ENCODE results near the gene IL36B.

IL36B gene

GRCh38 chr2:112993831-112994230 is 58.8 kb downstream of the IL36B start:
- Histone ChIP-seq H3K4ac (ENCODE audit: low read depth in 1 of 2, low read length in 2 of 2) (no peak overlapping the region), H3K36me3 (ENCODE audit: control insufficient read depth in 1 of 2, insufficient read depth in 2 of 2, low read depth in 1 of 2, low read length in 2 of 2) (no peaks in the 10 kb centered on the region), H3K4me2 (ENCODE audit: low read length, poor library complexity, severe bottlenecking) (no peak overlapping the region), H2BK12ac (ENCODE audit: low read length in 2 of 2) (no peak overlapping the region), H3K27ac (ENCODE audit: low read length, poor library complexity, severe bottlenecking) (no peak overlapping the region), H3K79me1 (replicated peaks; ENCODE audit: low read length, poor library complexity, severe bottlenecking) (no peaks in the 10 kb centered on the region), H3K23ac (ENCODE audit: low read length in 2 of 2) (no peak overlapping the region), H4K8ac (ENCODE audit: low read length) (no peak overlapping the region), H2BK120ac (ENCODE audit: low read depth, low read length) (no peak overlapping the region), H3K9me3 (ENCODE audit: control insufficient read depth, low read length) (peaks cover 48% of the 10 kb centered on the region), H3K4me1 (ENCODE audit: control insufficient read depth, insufficient read depth, low read depth, low read length) (no peaks in the 10 kb centered on the region), H3K14ac (ENCODE audit: low read length in 2 of 2) (no peak overlapping the region), H3K27me3 (ENCODE audit: control insufficient read depth in 1 of 2, insufficient read depth in 1 of 2, low read length in 2 of 2) (peaks cover 3 to 4% of the 10 kb centered on the region in 2 experiments), H3K9ac (ENCODE audit: low read length) (no peak overlapping the region), H2BK15ac (ENCODE audit: low read depth, poor library complexity, severe bottlenecking) (no peak overlapping the region), H2BK5ac (ENCODE audit: low read depth, low read length, poor library complexity, severe bottlenecking) (no peak overlapping the region), H2AFZ (ENCODE audit: low read depth, low read length) (no peak overlapping the region), H2AK5ac (ENCODE audit: low read length, severe bottlenecking) (no peak overlapping the region), H3K4me3 (ENCODE audit: insufficient read depth in 1 of 2, low read depth in 1 of 2, low read length in 2 of 2) (no peak overlapping the region), H3K18ac (ENCODE audit: low read depth in 1 of 2, low read length in 2 of 2) (no peak overlapping the region), H4K91ac (ENCODE audit: low read length) (no peak overlapping the region)
- no peak for DNase-seq

DNA sequence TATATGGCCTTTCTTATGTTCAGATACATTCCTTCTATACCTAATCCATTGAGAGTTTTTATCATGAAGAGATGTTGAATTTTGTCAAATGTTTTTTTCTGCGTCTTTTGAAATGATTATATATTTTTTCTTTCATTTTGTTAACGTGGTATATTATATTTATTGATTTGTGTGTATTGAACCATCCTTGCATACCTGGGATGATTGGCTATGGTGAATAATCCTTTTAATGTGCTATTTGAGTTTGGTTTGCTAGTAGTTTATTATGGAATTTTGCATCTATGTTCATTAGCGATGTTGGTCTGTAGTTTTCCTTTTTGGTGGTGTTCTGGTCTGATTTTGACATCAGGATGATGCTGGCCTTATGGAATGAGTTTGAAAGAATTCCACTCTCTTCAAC is 63.1 kb downstream of the IL36B start:
- no peak overlapping the region for H2BK12ac ChIP-seq (ENCODE audit: low read length in 2 of 2)
- no peak overlapping the region for H2BK15ac ChIP-seq (ENCODE audit: low read depth, poor library complexity, severe bottlenecking)
- no peak overlapping the region for H3K14ac ChIP-seq (ENCODE audit: low read length in 2 of 2)
- no peak overlapping the region for H3K27ac ChIP-seq (ENCODE audit: low read length, poor library complexity, severe bottlenecking)
- no peak overlapping the region for H2AFZ ChIP-seq (ENCODE audit: low read depth, low read length)
- H3K27me3 ChIP-seq (ENCODE audit: control insufficient read depth in 1 of 2, insufficient read depth in 1 of 2, low read length in 2 of 2), result peaks cover under 1 to 4% of the 10 kb centered on the region in 2 experiments
- WGBS, result 90% methylated on average over 3 of the region's 3 CpGs
- no peak overlapping the region for H4K91ac ChIP-seq (ENCODE audit: low read length)
- H3K79me1 ChIP-seq (replicated peaks; ENCODE audit: low read length, poor library complexity, severe bottlenecking), result no peaks in the 10 kb centered on the region
- H3K9me3 ChIP-seq (ENCODE audit: control insufficient read depth, low read length), result peaks cover 42% of the 10 kb centered on the region
- no peak overlapping the region for H4K8ac ChIP-seq (ENCODE audit: low read length)
- no peak overlapping the region for H3K4me2 ChIP-seq (ENCODE audit: low read length, poor library complexity, severe bottlenecking)
- no peak overlapping the region for H2BK120ac ChIP-seq (ENCODE audit: low read depth, low read length)
- H3K23ac ChIP-seq (ENCODE audit: low read length in 2 of 2), result no peak overlapping the region
- no peak overlapping the region for H2AK5ac ChIP-seq (ENCODE audit: low read length, severe bottlenecking)
- no peak for DNase-seq
- H3K4me3 ChIP-seq (ENCODE audit: insufficient read depth in 1 of 2, low read depth in 1 of 2, low read length in 2 of 2), result no peak overlapping the region
- H3K4me1 ChIP-seq (ENCODE audit: control insufficient read depth, insufficient read depth, low read depth, low read length), result no peaks in the 10 kb centered on the region
- H3K4ac ChIP-seq (ENCODE audit: low read depth in 1 of 2, low read length in 2 of 2), result no peak overlapping the region
- no peak overlapping the region for H3K18ac ChIP-seq (ENCODE audit: low read depth in 1 of 2, low read length in 2 of 2)
- H3K36me3 ChIP-seq (ENCODE audit: control insufficient read depth in 1 of 2, insufficient read depth in 2 of 2, low read depth in 1 of 2, low read length in 2 of 2), result no peaks in the 10 kb centered on the region
- H3K9ac ChIP-seq (ENCODE audit: low read length), result no peak overlapping the region
- H2BK5ac ChIP-seq (ENCODE audit: low read depth, low read length, poor library complexity, severe bottlenecking), result no peak overlapping the region

- Histone ChIP-seq H3K27ac (ENCODE audit: low read length, poor library complexity, severe bottlenecking) (no peak overlapping the region), H3K36me3 (ENCODE audit: control insufficient read depth in 1 of 2, insufficient read depth in 2 of 2, low read depth in 1 of 2, low read length in 2 of 2) (no peaks in the 10 kb centered on the region), H3K18ac (ENCODE audit: low read depth in 1 of 2, low read length in 2 of 2) (no peak overlapping the region), H2BK5ac (ENCODE audit: low read depth, low read length, poor library complexity, severe bottlenecking) (no peak overlapping the region), H4K8ac (ENCODE audit: low read length) (no peak overlapping the region), H2BK12ac (ENCODE audit: low read length in 2 of 2) (no peak overlapping the region), H2BK120ac (ENCODE audit: low read depth, low read length) (no peak overlapping the region), H2BK15ac (ENCODE audit: low read depth, poor library complexity, severe bottlenecking) (no peak overlapping the region), H2AFZ (ENCODE audit: low read depth, low read length) (no peak overlapping the region), H3K4me1 (ENCODE audit: control insufficient read depth, insufficient read depth, low read depth, low read length) (no peaks in the 10 kb centered on the region), H3K4me2 (ENCODE audit: low read length, poor library complexity, severe bottlenecking) (no peak overlapping the region), H3K9ac (ENCODE audit: low read length) (no peak overlapping the region), H3K79me1 (replicated peaks; ENCODE audit: low read length, poor library complexity, severe bottlenecking) (no peaks in the 10 kb centered on the region), H4K91ac (ENCODE audit: low read length) (no peak overlapping the region), H3K4me3 (ENCODE audit: insufficient read depth in 1 of 2, low read depth in 1 of 2, low read length in 2 of 2) (no peak overlapping the region), H3K27me3 (ENCODE audit: control insufficient read depth in 1 of 2, insufficient read depth in 1 of 2, low read length in 2 of 2) (peaks cover 25 to 29% of the 10 kb centered on the region in 2 experiments), H3K9me3 (ENCODE audit: control insufficient read depth, low read length) (peaks cover 15% of the 10 kb centered on the region), H3K23ac (ENCODE audit: low read length in 2 of 2) (no peak overlapping the region), H3K4ac (ENCODE audit: low read depth in 1 of 2, low read length in 2 of 2) (no peak overlapping the region), H3K14ac (ENCODE audit: low read length in 2 of 2) (no peak overlapping the region), H2AK5ac (ENCODE audit: low read length, severe bottlenecking) (no peak overlapping the region)
- DNase-seq, result no peak
- 94% methylated on average over 4 of the region's 5 CpGs for WGBS
These were observed 67.6 kb downstream of the IL36B start for GRCh38 chr2:112985090-112985489.

DNA sequence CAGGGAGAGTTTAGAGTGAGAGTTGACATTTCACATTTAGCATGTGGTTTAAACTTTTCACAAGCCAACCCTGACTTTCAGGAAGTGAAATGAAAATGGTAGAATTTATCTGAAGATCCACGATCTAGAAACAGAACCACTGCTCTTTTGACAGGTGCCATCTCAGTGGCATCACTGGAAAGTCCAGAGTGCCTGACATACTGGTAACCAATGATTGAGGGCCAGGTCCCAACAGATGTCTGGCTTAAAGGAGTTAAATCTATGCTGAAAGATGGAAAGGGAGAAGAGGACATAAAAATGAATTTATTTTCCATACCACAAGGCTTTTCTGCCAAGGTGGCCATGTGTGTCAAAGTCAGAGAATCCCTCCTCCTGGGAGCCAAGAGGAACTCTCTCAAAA is 72.1 kb downstream of the IL36B start:
- H4K8ac ChIP-seq (ENCODE audit: low read length), result no peak overlapping the region
- peaks cover 64 to 74% of the 10 kb centered on the region in 2 experiments for H3K27me3 ChIP-seq (ENCODE audit: control insufficient read depth in 1 of 2, insufficient read depth in 1 of 2, low read length in 2 of 2)
- no peak overlapping the region for H2AFZ ChIP-seq (ENCODE audit: low read depth, low read length)
- no peaks in the 10 kb centered on the region for H3K79me1 ChIP-seq (replicated peaks; ENCODE audit: low read length, poor library complexity, severe bottlenecking)
- no peak overlapping the region for H3K23ac ChIP-seq (ENCODE audit: low read length in 2 of 2)
- H3K4ac ChIP-seq (ENCODE audit: low read depth in 1 of 2, low read length in 2 of 2), result no peak overlapping the region
- no peak overlapping the region for H3K18ac ChIP-seq (ENCODE audit: low read depth in 1 of 2, low read length in 2 of 2)
- no peak overlapping the region for H2BK120ac ChIP-seq (ENCODE audit: low read depth, low read length)
- DNase-seq, result no peak
- no peak overlapping the region for H3K4me2 ChIP-seq (ENCODE audit: low read length, poor library complexity, severe bottlenecking)
- no peak overlapping the region for H2AK5ac ChIP-seq (ENCODE audit: low read length, severe bottlenecking)
- H2BK15ac ChIP-seq (ENCODE audit: low read depth, poor library complexity, severe bottlenecking), result no peak overlapping the region
- no peaks in the 10 kb centered on the region for H3K9me3 ChIP-seq (ENCODE audit: control insufficient read depth, low read length)
- WGBS, result 83% methylated on average over 1 of the region's 1 CpG
- H2BK12ac ChIP-seq (ENCODE audit: low read length in 2 of 2), result no peak overlapping the region
- H3K4me3 ChIP-seq (ENCODE audit: insufficient read depth in 1 of 2, low read depth in 1 of 2, low read length in 2 of 2), result no peak overlapping the region
- no peaks in the 10 kb centered on the region for H3K36me3 ChIP-seq (ENCODE audit: control insufficient read depth in 1 of 2, insufficient read depth in 2 of 2, low read depth in 1 of 2, low read length in 2 of 2)
- no peak overlapping the region for H3K9ac ChIP-seq (ENCODE audit: low read length)
- no peak overlapping the region for H3K27ac ChIP-seq (ENCODE audit: low read length, poor library complexity, severe bottlenecking)
- H3K14ac ChIP-seq (ENCODE audit: low read length in 2 of 2), result no peak overlapping the region
- H4K91ac ChIP-seq (ENCODE audit: low read length), result no peak overlapping the region
- H3K4me1 ChIP-seq (ENCODE audit: control insufficient read depth, insufficient read depth, low read depth, low read length), result no peaks in the 10 kb centered on the region
- no peak overlapping the region for H2BK5ac ChIP-seq (ENCODE audit: low read depth, low read length, poor library complexity, severe bottlenecking)
